Activated naive CD8-positive, alpha-beta T cell treated with anti-CD3 and anti-CD28 coated beads, Interleukin-2, amount 10 ng/mL, durations not matched to agents 7 days and 5 days (primary cell): Measurements from ENCODE around the gene STK11IP. TPM values are rescaled to one million over a fixed set of nuclear protein-coding genes. Genes with fewer than 3 reads are reported as not detected.
"Not testable (repeated sequence)": the region's sequence is repeated elsewhere in the genome, so short reads cannot be mapped to it uniquely, and the experiment has no call there.

Source experiments
- ATAC-seq: fragments of 150-1000 bp; cut with Tn5 transposase; one replicate; pipeline ENCODE4 v1.10.0; 2021; ENCODE audit warnings: low read depth, moderate library complexity
- POLR2A ChIA-PET: fragments of 350-600 bp; sonication (Branson Sonifier 250); formaldehyde crosslinking; loops from one replicate; lab custom pipeline; 2021; ENCODE audit warnings: antibody characterized with exemption; lab: Charles Lee
- DNase-seq: peaks from one replicate; pipeline ENCODE4 v3.0.0; 2021
- H3K27ac Mint-ChIP-seq: one replicate; pipeline ENCODE4 v1.8.0; 2022; ENCODE audit warnings: mild to moderate bottlenecking, mixed read lengths
- H3K27me3 Mint-ChIP-seq: one replicate; pipeline ENCODE4 v1.8.0; 2022; ENCODE audit warnings: mild to moderate bottlenecking, moderate library complexity, mixed read lengths
- H3K36me3 Mint-ChIP-seq: one replicate; pipeline ENCODE4 v1.8.0; 2021; ENCODE audit warnings: mild to moderate bottlenecking, mixed read lengths
- H3K4me1 Mint-ChIP-seq: one replicate; pipeline ENCODE4 v1.8.0; 2021; ENCODE audit warnings: mixed read lengths
- H3K4me3 Mint-ChIP-seq: one replicate; pipeline ENCODE4 v1.8.0; 2022; ENCODE audit warnings: mild to moderate bottlenecking, moderate library complexity, mixed read lengths
- H3K9me3 Mint-ChIP-seq: one replicate; pipeline ENCODE4 v1.8.0; 2021; ENCODE audit warnings: mixed read lengths
- total RNA-seq, 2 experiments: library from RNA; stranded (reverse); gene quantifications; one replicate each; pipeline ENCODE4 v1.2.3, GENCODE V29; 2021

The STK11IP gene
- total RNA-seq, 2 experiments from 2014 or later = 36.3 to 37.5 TPM

- DNase-seq = no peak
- no peak for ATAC-seq
- no peaks in the 10 kb centered on the region for H3K36me3 Mint-ChIP-seq
- no peak overlapping the region for H3K27ac Mint-ChIP-seq
- POLR2A ChIA-PET = no interaction called here
- peaks cover 14% of the 10 kb centered on the region for H3K4me1 Mint-ChIP-seq
- H3K4me3 Mint-ChIP-seq = no peak overlapping the region
- H3K27me3 Mint-ChIP-seq = peaks cover 6% of the 10 kb centered on the region
- H3K9me3 Mint-ChIP-seq = no peaks in the 10 kb centered on the region
These were observed 43.9 kb downstream of the STK11IP start for GRCh38 chr2:219641390-219642068.

GRCh38 chr2:219642069-219642454, 44.4 kb downstream of the STK11IP start:
- H3K4me1 Mint-ChIP-seq = peaks cover 14% of the 10 kb centered on the region
- H3K4me3 Mint-ChIP-seq = no peak overlapping the region
- no peaks in the 10 kb centered on the region for H3K9me3 Mint-ChIP-seq
- no peak for DNase-seq
- no peaks in the 10 kb centered on the region for H3K36me3 Mint-ChIP-seq
- POLR2A ChIA-PET = no interaction called here
- no peak overlapping the region for H3K27ac Mint-ChIP-seq
- peaks cover 8% of the 10 kb centered on the region for H3K27me3 Mint-ChIP-seq
- peak; percentile 21 for ATAC-seq

- ATAC-seq (peak; percentile 97), DNase-seq (peak; percentile 89)
- Mint-ChIP-seq H3K4me3 (no peak overlapping the region), H3K9me3 (no peaks in the 10 kb centered on the region), H3K36me3 (no peaks in the 10 kb centered on the region), H3K27ac (no peak overlapping the region), H3K4me1 (peaks cover 14% of the 10 kb centered on the region), H3K27me3 (peaks cover 14% of the 10 kb centered on the region)
- POLR2A ChIA-PET = no interaction called here
These were observed 44.9 kb downstream of the STK11IP start for GRCh38 chr2:219642465-219643083.

GRCh38 chr2:219643084-219643473, 45.4 kb downstream of the STK11IP start:
- Mint-ChIP-seq H3K4me1 (peaks cover 14% of the 10 kb centered on the region), H3K36me3 (no peaks in the 10 kb centered on the region), H3K9me3 (no peaks in the 10 kb centered on the region), H3K27me3 (peaks cover 17% of the 10 kb centered on the region), H3K27ac (no peak overlapping the region), H3K4me3 (no peak overlapping the region)
- POLR2A ChIA-PET = no interaction called here
- ATAC-seq = no peak
- no peak for DNase-seq

- Mint-ChIP-seq H3K4me3 (no peak overlapping the region), H3K27me3 (peaks cover 21% of the 10 kb centered on the region), H3K4me1 (peaks cover 11% of the 10 kb centered on the region), H3K27ac (no peak overlapping the region), H3K36me3 (no peaks in the 10 kb centered on the region), H3K9me3 (no peaks in the 10 kb centered on the region)
- POLR2A ChIA-PET = no interaction called here
- no peak for ATAC-seq
- no peak for DNase-seq
These were observed 46.2 kb downstream of the STK11IP start for GRCh38 chr2:219643788-219644398.

GRCh38 chr2:219644801-219645480, 47.3 kb downstream of the STK11IP start:
- no peaks in the 10 kb centered on the region for H3K36me3 Mint-ChIP-seq
- DNase-seq (no peak), ATAC-seq (no peak)
- no peak overlapping the region for H3K27ac Mint-ChIP-seq
- H3K9me3 Mint-ChIP-seq = no peaks in the 10 kb centered on the region
- H3K4me1 Mint-ChIP-seq = peaks cover 8% of the 10 kb centered on the region
- H3K27me3 Mint-ChIP-seq = peaks cover 30% of the 10 kb centered on the region
- POLR2A ChIA-PET = no interaction called here
- no peak overlapping the region for H3K4me3 Mint-ChIP-seq

- POLR2A ChIA-PET = no interaction called here
- peaks cover 32% of the 10 kb centered on the region for H3K27me3 Mint-ChIP-seq
- no peak overlapping the region for H3K4me3 Mint-ChIP-seq
- no peak overlapping the region for H3K27ac Mint-ChIP-seq
- no peaks in the 10 kb centered on the region for H3K9me3 Mint-ChIP-seq
- H3K4me1 Mint-ChIP-seq = peaks cover 8% of the 10 kb centered on the region
- no peak for DNase-seq
- H3K36me3 Mint-ChIP-seq = no peaks in the 10 kb centered on the region
- no peak for ATAC-seq
These were observed 48.2 kb downstream of the STK11IP start for GRCh38 chr2:219645631-219646527.

- no peak for ATAC-seq
- POLR2A ChIA-PET = no interaction called here
- Mint-ChIP-seq H3K36me3 (no peaks in the 10 kb centered on the region), H3K27ac (no peak overlapping the region), H3K9me3 (no peaks in the 10 kb centered on the region), H3K27me3 (peaks cover 45% of the 10 kb centered on the region), H3K4me3 (no peak overlapping the region), H3K4me1 (no peaks in the 10 kb centered on the region)
- no peak for DNase-seq
These were observed 50.5 kb downstream of the STK11IP start for GRCh38 chr2:219648176-219648575.

- Mint-ChIP-seq H3K27ac (no peak overlapping the region), H3K4me3 (no peak overlapping the region), H3K36me3 (no peaks in the 10 kb centered on the region), H3K9me3 (no peaks in the 10 kb centered on the region), H3K27me3 (peaks cover 52% of the 10 kb centered on the region), H3K4me1 (no peaks in the 10 kb centered on the region)
- ATAC-seq (no peak), DNase-seq (no peak)
- POLR2A ChIA-PET = no interaction called here
These were observed 51.3 kb downstream of the STK11IP start for GRCh38 chr2:219648963-219649362.

- peaks cover 61% of the 10 kb centered on the region for H3K27me3 Mint-ChIP-seq
- no peaks in the 10 kb centered on the region for H3K9me3 Mint-ChIP-seq
- H3K4me3 Mint-ChIP-seq = no peak overlapping the region
- ATAC-seq = no peak
- no peaks in the 10 kb centered on the region for H3K4me1 Mint-ChIP-seq
- DNase-seq = no peak
- POLR2A ChIA-PET = no interaction called here
- H3K27ac Mint-ChIP-seq = no peak overlapping the region
- H3K36me3 Mint-ChIP-seq = no peaks in the 10 kb centered on the region
These were observed 53.0 kb downstream of the STK11IP start for GRCh38 chr2:219650426-219651248.

GRCh38 chr2:219651656-219652055, 54.0 kb downstream of the STK11IP start:
- H3K27ac Mint-ChIP-seq, H3K9me3 Mint-ChIP-seq, DNase-seq, ATAC-seq, POLR2A ChIA-PET, H3K4me1 Mint-ChIP-seq, H3K36me3 Mint-ChIP-seq, H3K4me3 Mint-ChIP-seq: not testable (repeated sequence)
- peaks cover 66% of the 10 kb centered on the region for H3K27me3 Mint-ChIP-seq

GRCh38 chr2:219656526-219656925, 58.9 kb downstream of the STK11IP start:
- no peaks in the 10 kb centered on the region for H3K36me3 Mint-ChIP-seq
- H3K27ac Mint-ChIP-seq = no peak overlapping the region
- no peak for DNase-seq
- no peak for ATAC-seq
- no peak overlapping the region for H3K4me3 Mint-ChIP-seq
- peaks cover 56% of the 10 kb centered on the region for H3K27me3 Mint-ChIP-seq
- POLR2A ChIA-PET = interaction anchor here (0.7 kb wide), 1 partner anchor 84 kb away, joined by 4 read pairs; no protein-coding TSS in a partner anchor
- H3K9me3 Mint-ChIP-seq = no peaks in the 10 kb centered on the region
- H3K4me1 Mint-ChIP-seq = no peaks in the 10 kb centered on the region
